Small intestine (tissue), 7 donors: ENCODE results near the gene MARK2. TPM values are rescaled to one million over a fixed set of nuclear protein-coding genes. Genes with fewer than 3 reads are reported as not detected.

Experiments used
- DNase-seq, 2 donors: peaks; one replicate each; pipeline versions ENCODE4 v3.0.0 to v3.0.0-alpha.2; 2013
- FAIRE-seq: peaks from 2 replicates; lab custom pipeline; 2012; peaks lifted over from hg19 to GRCh38; lab: Jason Lieb, UNC
- H3K27ac ChIP-seq, 3 donors: one replicate each; pipeline ENCODE4 v1.5.1; 2013; ENCODE audit warnings: low read length in 2 of 3, mild to moderate bottlenecking in 2 of 3, control low read depth in 1 of 3, inconsistent platforms in 1 of 3, low read depth in 1 of 3, moderate library complexity in 1 of 3
- H3K27me3 ChIP-seq, 3 donors: one replicate each; pipeline ENCODE4 v1.6.1; 2013; ENCODE audit warnings: low read length in 3 of 3, inconsistent platforms in 1 of 3; ENCODE audit not compliant: control insufficient read depth in 3 of 3, insufficient read depth in 3 of 3
- H3K36me3 ChIP-seq, 3 donors: one replicate each; pipeline ENCODE4 v1.6.1; 2013; ENCODE audit warnings: low read length in 3 of 3, inconsistent platforms in 1 of 3, low read depth in 1 of 3, mild to moderate bottlenecking in 1 of 3, moderate library complexity in 1 of 3; ENCODE audit not compliant: control insufficient read depth in 3 of 3, insufficient read depth in 2 of 3
- H3K4me1 ChIP-seq, 3 donors: one replicate each; pipeline ENCODE4 v1.6.1; 2013; ENCODE audit warnings: low read length in 2 of 3, inconsistent platforms in 1 of 3, low read depth in 1 of 3, mild to moderate bottlenecking in 1 of 3, moderate library complexity in 1 of 3; ENCODE audit not compliant: control insufficient read depth in 3 of 3, insufficient read depth in 2 of 3
- H3K4me3 ChIP-seq, 3 donors: one replicate each; pipeline ENCODE4 v1.5.1; 2013; ENCODE audit warnings: low read length in 3 of 3, control low read depth in 1 of 3, inconsistent platforms in 1 of 3, low read depth in 1 of 3, mild to moderate bottlenecking in 1 of 3, moderate library complexity in 1 of 3
- H3K9me3 ChIP-seq, 2 donors: one replicate each; pipeline ENCODE4 v1.6.1; 2013; ENCODE audit warnings: low read depth in 1 of 2, low read length in 1 of 2; ENCODE audit not compliant: control insufficient read depth in 2 of 2, insufficient read depth in 1 of 2
- WGBS, 3 donors: extraction: QIAGEN DNeasy Blood & Tissue Kit; methylation state at CpG; one replicate each; pipeline ENCODE4 v1.1.7; 2013; 5-methylcytosine and 5-hydroxymethylcytosine counted together
- polyA plus RNA-seq, 4 donors: library from polyadenylated mRNA; stranded (reverse) in 3 of 4; unstranded in 1 of 4; fragments of 200-250 nt in 3 of 4; fragments of 120-200 nt in 1 of 4; gene quantifications; one replicate each; pipeline versions ENCODE4 v1.2.1 to v1.2.3, GENCODE V29; 2013
- donor health status: healthy with polysubstance abuse.
- donor health status: control.
- donor health status: control.
- donor health status: Bipolar disorder and iron deficiency.
- donor health status: healthy.

Gene MARK2
- polyA plus RNA-seq, 4 donors = 25.9 to 44.8 (median 28.1) TPM

DNA sequence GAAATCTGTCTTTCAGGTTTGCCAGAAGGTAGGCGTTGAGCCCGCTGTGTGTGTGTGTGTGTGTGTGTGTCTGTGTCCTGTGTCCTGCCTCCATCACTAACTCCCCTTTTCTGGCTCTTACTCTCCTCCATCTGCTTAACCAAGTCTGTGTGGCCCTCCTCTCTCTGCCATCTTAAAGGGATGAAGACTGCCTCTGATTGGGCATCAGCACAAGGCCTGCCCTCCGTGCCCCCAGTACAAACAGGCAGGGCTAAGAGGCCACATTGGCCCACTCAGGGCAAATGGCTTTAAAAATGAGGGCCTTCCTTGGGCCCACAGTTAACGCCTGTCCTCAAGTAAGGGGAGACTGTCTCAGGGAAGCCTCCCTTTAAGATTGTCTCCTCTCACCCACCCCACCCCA is 67.2 kb downstream of the MARK2 start:
- Histone ChIP-seq H3K9me3 (no peaks in the 10 kb centered on the region), H3K36me3 (peaks cover 27 to 99% (median 52%) of the 10 kb centered on the region in 3 donors), H3K27ac (no peak overlapping the region), H3K27me3 (no peaks in the 10 kb centered on the region), H3K4me3 (no peak overlapping the region), H3K4me1 (peaks cover 0 to 4% (median 0%) of the 10 kb centered on the region in 3 donors)
- 91 to 97% (median 92%) methylated on average over 4 of the region's 4 CpGs for WGBS, 3 donors
- no peak for FAIRE-seq
- no peak for DNase-seq

GRCh38 chr11:63906585-63906984 is 67.7 kb downstream of the MARK2 start:
- Histone ChIP-seq H3K9me3 (no peaks in the 10 kb centered on the region), H3K27me3 (no peaks in the 10 kb centered on the region), H3K36me3 (peaks cover 28 to 100% (median 50%) of the 10 kb centered on the region in 3 donors), H3K27ac (no peak overlapping the region), H3K4me3 (no peak overlapping the region), H3K4me1 (peaks cover 0 to 4% (median 0%) of the 10 kb centered on the region in 3 donors)
- WGBS, 3 donors = 80 to 83% (median 83%) methylated on average over 7 of the region's 7 CpGs
- FAIRE-seq (no peak), DNase-seq (peak in 1 of 2 donors; percentile 50)

- H3K27ac ChIP-seq = no peak overlapping the region
- FAIRE-seq (no peak), DNase-seq (no peak)
- peaks cover 27 to 96% (median 49%) of the 10 kb centered on the region in 3 donors for H3K36me3 ChIP-seq
- peaks cover 0 to 4% (median 0%) of the 10 kb centered on the region in 3 donors for H3K4me1 ChIP-seq
- H3K4me3 ChIP-seq = no peak overlapping the region
- H3K9me3 ChIP-seq = no peaks in the 10 kb centered on the region
- H3K27me3 ChIP-seq = no peaks in the 10 kb centered on the region
- WGBS, 3 donors = 73 to 80% (median 78%) methylated on average over 6 of the region's 6 CpGs
Measured at GRCh38 chr11:63907063-63907462, 68.2 kb downstream of the MARK2 start.

- no peak overlapping the region for H3K4me3 ChIP-seq
- H3K27me3 ChIP-seq = no peaks in the 10 kb centered on the region
- 89 to 92% (median 91%) methylated on average over 21 of the region's 21 CpGs for WGBS, 3 donors
- FAIRE-seq (no peak), DNase-seq (no peak)
- no peak overlapping the region for H3K27ac ChIP-seq
- H3K9me3 ChIP-seq = no peaks in the 10 kb centered on the region
- peaks cover 21 to 96% (median 45%) of the 10 kb centered on the region in 3 donors for H3K36me3 ChIP-seq
- H3K4me1 ChIP-seq = peaks cover 0 to 4% (median 0%) of the 10 kb centered on the region in 3 donors
Measured at GRCh38 chr11:63907808-63908530, 69.1 kb downstream of the MARK2 start.

GRCh38 chr11:63908631-63909401 is 69.9 kb downstream of the MARK2 start:
- Histone ChIP-seq H3K27me3 (no peaks in the 10 kb centered on the region), H3K4me1 (peaks cover 0 to 4% (median 0%) of the 10 kb centered on the region in 3 donors), H3K4me3 (no peak overlapping the region), H3K9me3 (no peaks in the 10 kb centered on the region), H3K36me3 (peaks cover 15 to 91% (median 37%) of the 10 kb centered on the region in 3 donors), H3K27ac (no peak overlapping the region)
- DNase-seq (no peak), FAIRE-seq (no peak)
- 85 to 94% (median 93%) methylated on average over 46 of the region's 46 CpGs for WGBS, 3 donors

DNA sequence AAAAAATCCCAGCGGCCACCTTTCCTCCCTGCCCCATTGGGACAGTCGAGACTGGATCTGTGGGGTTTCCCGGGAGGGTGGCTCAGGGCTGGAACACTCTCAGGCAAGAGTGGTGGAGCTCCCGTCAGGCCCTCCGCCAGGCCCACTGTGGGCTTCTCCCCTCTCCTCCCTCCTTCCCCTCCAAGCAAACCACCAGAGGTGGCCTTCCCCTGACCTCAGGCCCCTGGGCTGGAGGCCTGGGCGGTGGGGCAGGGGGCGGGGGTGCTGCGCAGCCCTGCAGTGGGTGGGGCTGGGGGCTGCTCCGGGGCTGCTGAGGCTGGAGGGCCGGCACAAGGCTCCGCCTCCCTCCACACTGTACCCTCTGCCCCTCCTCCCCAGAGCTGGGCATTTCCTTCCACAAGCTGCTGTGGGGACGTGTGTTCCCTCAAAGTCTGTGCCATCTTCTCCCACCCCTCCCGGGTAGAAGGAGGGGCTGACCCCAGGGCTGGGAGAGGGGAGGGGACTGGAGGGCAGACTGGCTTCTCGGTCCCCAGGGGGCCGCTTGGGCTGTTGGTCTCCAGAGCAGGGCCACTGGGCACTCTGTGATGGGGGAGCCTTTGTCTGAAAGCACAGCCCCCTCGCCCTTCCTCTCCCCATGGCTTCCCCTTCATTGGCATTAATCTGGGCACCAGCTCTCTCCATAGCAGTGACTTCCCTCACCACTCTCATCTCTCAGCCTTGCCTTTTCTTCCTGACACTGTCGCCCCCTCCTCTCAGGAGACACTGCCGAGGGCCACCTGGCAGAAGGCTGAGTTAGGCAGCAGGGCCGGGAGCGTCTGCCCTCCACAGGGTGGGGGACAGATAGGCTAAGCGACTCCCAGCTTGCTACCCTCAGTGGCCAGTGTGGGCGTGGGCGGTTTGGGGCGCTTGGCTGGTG is 70.9 kb downstream of the MARK2 start:
- FAIRE-seq = no peak
- H3K27me3 ChIP-seq = no peaks in the 10 kb centered on the region
- H3K36me3 ChIP-seq = peaks cover 10 to 91% (median 29%) of the 10 kb centered on the region in 3 donors
- no peak overlapping the region for H3K27ac ChIP-seq
- H3K4me1 ChIP-seq = peaks cover 0 to 4% (median 0%) of the 10 kb centered on the region in 3 donors
- WGBS, 3 donors = 70 to 84% (median 80%) methylated on average over 22 to 24 of the region's 24 CpGs
- no peak for DNase-seq
- H3K9me3 ChIP-seq = no peaks in the 10 kb centered on the region
- no peak overlapping the region for H3K4me3 ChIP-seq

DNA sequence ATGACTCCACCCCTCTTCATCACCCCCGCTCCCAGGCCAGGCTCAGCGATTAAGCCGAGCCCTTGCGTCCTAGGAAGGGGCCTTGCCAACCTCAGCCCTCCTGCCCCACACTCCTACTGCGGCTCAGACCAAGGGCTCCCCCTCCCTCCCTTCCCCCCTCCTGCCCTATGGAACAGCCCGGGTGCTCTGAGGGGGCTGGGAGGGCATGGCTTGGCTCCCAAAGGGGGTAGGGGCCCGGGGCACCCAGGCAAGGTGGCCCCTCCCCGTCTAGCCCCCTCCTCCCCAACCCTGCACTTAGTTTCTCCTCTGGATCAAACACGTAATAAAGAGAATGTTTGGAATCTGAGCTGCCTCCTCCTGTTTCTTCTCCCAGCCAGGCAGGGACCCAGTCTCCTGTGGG is 71.8 kb downstream of the MARK2 start:
- Histone ChIP-seq H3K9me3 (no peaks in the 10 kb centered on the region), H3K4me1 (peaks cover 0 to 6% (median 0%) of the 10 kb centered on the region in 3 donors), H3K27me3 (peaks cover 0 to under 1% (median 0%) of the 10 kb centered on the region in 3 donors), H3K27ac (no peak overlapping the region), H3K4me3 (no peak overlapping the region), H3K36me3 (peaks cover 8 to 85% (median 23%) of the 10 kb centered on the region in 3 donors)
- FAIRE-seq (no peak), DNase-seq (no peak)
- 71 to 81% (median 79%) methylated on average over 9 of the region's 9 CpGs for WGBS, 3 donors
